DND-41 (cell line): Measurements from ENCODE around the gene PPP1R10.
A peak's percentile ranks its signal among the peaks of the same experiment; 100 is the strongest.

Experiments used
- ATAC-seq: fragments of 200-7000 bp; cut with Tn5 transposase; 3 replicates; pipeline ENCODE4 v1.9.1; 2021; ENCODE audit warnings: low read depth; ENCODE audit not compliant: insufficient read depth
- DNase-seq: peaks from one replicate; pipeline ENCODE4 v3.0.0-alpha.2; 2020
- H2AFZ ChIP-seq: 2 replicates; pipeline ENCODE4 v1.6.0; 2012; ENCODE audit warnings: low read depth, low read length
- H3K27ac ChIP-seq: 2 replicates; pipeline ENCODE4 v1.5.1; 2012; ENCODE audit warnings: low read length, inconsistent platforms
- H3K27me3 ChIP-seq: fragments of 200-600 bp; sonication (generic); 2 replicates; pipeline ENCODE4 v1.6.0; 2012; ENCODE audit warnings: low read length, mild to moderate bottlenecking, inconsistent platforms; ENCODE audit not compliant: insufficient read depth, poor library complexity
- H3K36me3 ChIP-seq: 2 replicates; pipeline ENCODE4 v1.5.1; 2012; ENCODE audit warnings: low read length, inconsistent platforms; ENCODE audit not compliant: insufficient read depth
- H3K4me1 ChIP-seq: 2 replicates; pipeline ENCODE4 v1.5.1; 2012; ENCODE audit warnings: mild to moderate bottlenecking, low read length; ENCODE audit not compliant: insufficient read depth
- H3K4me2 ChIP-seq: 2 replicates; pipeline ENCODE4 v1.6.0; 2012; ENCODE audit warnings: mild to moderate bottlenecking, moderate library complexity, low read length, inconsistent platforms; ENCODE audit not compliant: insufficient read depth
- H3K4me3 ChIP-seq, 2 experiments: fragments of 200-600 bp in 1 of 2; shearing (Covaris generic) in 1 of 2; 2 replicates each; pipeline ENCODE4 v1.5.1; 2012 to 2016; ENCODE audit warnings: inconsistent platforms in 2 of 2, low read length in 2 of 2, mild to moderate bottlenecking in 2 of 2, low read depth in 1 of 2, moderate library complexity in 1 of 2
- H3K79me2 ChIP-seq: 2 replicates; pipeline ENCODE4 v1.6.0; 2012; ENCODE audit warnings: low read length, inconsistent platforms; ENCODE audit not compliant: insufficient read depth
- H3K9ac ChIP-seq: 2 replicates; pipeline ENCODE4 v1.6.0; 2012; ENCODE audit warnings: low read depth, mild to moderate bottlenecking, inconsistent platforms, low read length, moderate library complexity
- H3K9me3 ChIP-seq: 2 replicates; pipeline ENCODE4 v1.5.1; 2012; ENCODE audit warnings: low read length, moderate library complexity, mild to moderate bottlenecking, inconsistent platforms; ENCODE audit not compliant: insufficient read depth, severe bottlenecking
- H4K20me1 ChIP-seq: 2 replicates; pipeline ENCODE4 v1.6.0; 2012; ENCODE audit warnings: low read length; ENCODE audit not compliant: insufficient read depth
- EZH2 ChIP-seq: IDR thresholded peaks from 3 replicates; pipeline ENCODE4 v1.6.1; 2012; ENCODE audit warnings: borderline replicate concordance, low read depth, mild to moderate bottlenecking, moderate library complexity, low read length, inconsistent platforms; ENCODE audit not compliant: severe bottlenecking
- TF ChIP-seq, protein P1 (sequence below): IDR thresholded peaks from 2 replicates; pipeline ENCODE4 v1.5.1; 2012; ENCODE audit warnings: borderline replicate concordance, low read length, moderate library complexity, mild to moderate bottlenecking; ENCODE audit not compliant: poor library complexity, severe bottlenecking; ENCODE audit errors: extremely low read depth

Gene PPP1R10

GRCh38 chr6:30560930-30561329 is 56.1 kb downstream of the PPP1R10 start:
- TF ChIP-seq, protein P1, sequence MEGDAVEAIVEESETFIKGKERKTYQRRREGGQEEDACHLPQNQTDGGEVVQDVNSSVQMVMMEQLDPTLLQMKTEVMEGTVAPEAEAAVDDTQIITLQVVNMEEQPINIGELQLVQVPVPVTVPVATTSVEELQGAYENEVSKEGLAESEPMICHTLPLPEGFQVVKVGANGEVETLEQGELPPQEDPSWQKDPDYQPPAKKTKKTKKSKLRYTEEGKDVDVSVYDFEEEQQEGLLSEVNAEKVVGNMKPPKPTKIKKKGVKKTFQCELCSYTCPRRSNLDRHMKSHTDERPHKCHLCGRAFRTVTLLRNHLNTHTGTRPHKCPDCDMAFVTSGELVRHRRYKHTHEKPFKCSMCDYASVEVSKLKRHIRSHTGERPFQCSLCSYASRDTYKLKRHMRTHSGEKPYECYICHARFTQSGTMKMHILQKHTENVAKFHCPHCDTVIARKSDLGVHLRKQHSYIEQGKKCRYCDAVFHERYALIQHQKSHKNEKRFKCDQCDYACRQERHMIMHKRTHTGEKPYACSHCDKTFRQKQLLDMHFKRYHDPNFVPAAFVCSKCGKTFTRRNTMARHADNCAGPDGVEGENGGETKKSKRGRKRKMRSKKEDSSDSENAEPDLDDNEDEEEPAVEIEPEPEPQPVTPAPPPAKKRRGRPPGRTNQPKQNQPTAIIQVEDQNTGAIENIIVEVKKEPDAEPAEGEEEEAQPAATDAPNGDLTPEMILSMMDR = no peak
- no peak for TF ChIP-seq EZH2
- Histone ChIP-seq H3K27me3 (no peaks in the 10 kb centered on the region), H3K9me3 (no peaks in the 10 kb centered on the region), H3K36me3 (peaks cover 36% of the 10 kb centered on the region), H2AFZ (no peak overlapping the region), H3K4me3 (no peak overlapping the region), H4K20me1 (peaks cover 19% of the 10 kb centered on the region; the same call in 1 of the 2 replicates), H3K4me1 (peaks cover 19% of the 10 kb centered on the region), H3K9ac (no peak overlapping the region), H3K4me2 (no peak overlapping the region), H3K27ac (no peak overlapping the region), H3K79me2 (peaks cover 31% of the 10 kb centered on the region)
- ATAC-seq (no peak), DNase-seq (no peak)

- Histone ChIP-seq H3K9me3 (no peaks in the 10 kb centered on the region), H3K9ac (peak overlapping the region; percentile 64), H3K36me3 (peaks cover 53% of the 10 kb centered on the region), H3K27me3 (no peaks in the 10 kb centered on the region), H2AFZ (peak overlapping the region; percentile 66), H3K4me3 (peak overlapping the region; percentile 26 to 62), H3K4me1 (peaks cover 31% of the 10 kb centered on the region), H3K27ac (peak overlapping the region; percentile 80), H3K79me2 (peaks cover 31% of the 10 kb centered on the region), H4K20me1 (peaks cover 20% of the 10 kb centered on the region; the same call in 1 of the 2 replicates), H3K4me2 (peak overlapping the region; percentile 95)
- no peak for DNase-seq
- TF ChIP-seq, protein P1 = no peak
- no peak for TF ChIP-seq EZH2
- ATAC-seq = no peak; the same call in 2 of the 3 replicates
Measured at GRCh38 chr6:30557683-30557981, 59.4 kb downstream of the PPP1R10 start.

DNA sequence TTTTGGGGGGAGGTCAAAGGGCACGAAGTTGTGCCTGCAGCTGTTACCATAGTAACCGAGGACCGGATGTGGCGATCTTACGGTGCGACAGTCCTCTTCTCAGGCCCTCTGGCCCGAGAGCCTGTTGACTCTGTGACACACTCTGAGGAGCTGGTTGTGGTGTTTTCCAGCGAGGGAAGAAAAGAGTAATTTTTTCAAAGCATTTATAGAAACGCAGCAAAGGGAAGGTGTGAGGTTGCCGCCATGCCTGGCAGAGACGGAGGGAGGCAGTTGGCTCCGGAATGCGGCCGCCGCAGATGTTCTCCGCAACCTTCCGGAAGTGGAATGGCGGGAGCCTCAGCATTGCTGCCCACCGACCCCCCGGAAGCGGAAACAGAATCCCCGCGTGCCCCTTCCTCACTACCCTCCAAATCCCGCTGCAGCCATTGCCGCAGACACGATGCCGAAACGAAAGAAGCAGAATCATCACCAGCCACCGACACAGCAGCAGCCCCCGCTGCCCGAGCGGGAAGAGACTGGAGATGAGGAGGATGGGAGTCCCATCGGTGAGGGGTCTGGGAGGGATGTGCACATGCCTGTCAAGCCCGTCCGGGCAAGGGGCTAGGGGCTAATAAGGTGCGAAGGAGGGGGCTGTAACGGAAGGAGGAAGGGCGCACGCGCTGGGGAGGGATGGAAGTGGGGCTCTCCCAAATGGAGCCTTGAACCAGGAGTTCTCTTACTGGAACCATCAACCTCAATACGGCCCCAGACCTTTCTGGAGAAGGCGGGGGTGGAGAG is 59.9 kb downstream of the PPP1R10 start, which contains the start of gene PRR3:
PRR3 (plus strand) TSS at position 390 of the 777 bp plus-strand sequence; CDS start at position 440, 50 bp downstream.
- H3K4me3 ChIP-seq = peak within 1 kb of the TSS; percentile 26 to 62
- H3K9ac ChIP-seq = peak within 1 kb of the TSS; percentile 64
- H3K4me1 ChIP-seq = peaks cover 31% of the 10 kb centered on the region
- no peaks in the 10 kb centered on the region for H3K27me3 ChIP-seq
- H3K9me3 ChIP-seq = no peaks in the 10 kb centered on the region
- peak within 1 kb of the TSS; percentile 95 for H3K4me2 ChIP-seq
- peaks cover 31% of the 10 kb centered on the region for H3K79me2 ChIP-seq
- DNase-seq (peak; percentile 94), ATAC-seq (peak; percentile 76)
- H3K27ac ChIP-seq = peak within 1 kb of the TSS; percentile 80
- peaks cover 16% of the 10 kb centered on the region; the same call in 1 of the 2 replicates for H4K20me1 ChIP-seq
- H3K36me3 ChIP-seq = peaks cover 53% of the 10 kb centered on the region
- H2AFZ ChIP-seq = peak within 1 kb of the TSS; percentile 66
- TF ChIP-seq, protein P1 = no peak
- TF ChIP-seq EZH2 = no peak
